Measurements from ENCODE around the gene PAMR1. TPM values are rescaled to one million over a fixed set of nuclear protein-coding genes. Genes with fewer than 3 reads are reported as not detected.

The PAMR1 gene
- polyA plus RNA-seq, 1 donor, result 4.3 TPM

DNA sequence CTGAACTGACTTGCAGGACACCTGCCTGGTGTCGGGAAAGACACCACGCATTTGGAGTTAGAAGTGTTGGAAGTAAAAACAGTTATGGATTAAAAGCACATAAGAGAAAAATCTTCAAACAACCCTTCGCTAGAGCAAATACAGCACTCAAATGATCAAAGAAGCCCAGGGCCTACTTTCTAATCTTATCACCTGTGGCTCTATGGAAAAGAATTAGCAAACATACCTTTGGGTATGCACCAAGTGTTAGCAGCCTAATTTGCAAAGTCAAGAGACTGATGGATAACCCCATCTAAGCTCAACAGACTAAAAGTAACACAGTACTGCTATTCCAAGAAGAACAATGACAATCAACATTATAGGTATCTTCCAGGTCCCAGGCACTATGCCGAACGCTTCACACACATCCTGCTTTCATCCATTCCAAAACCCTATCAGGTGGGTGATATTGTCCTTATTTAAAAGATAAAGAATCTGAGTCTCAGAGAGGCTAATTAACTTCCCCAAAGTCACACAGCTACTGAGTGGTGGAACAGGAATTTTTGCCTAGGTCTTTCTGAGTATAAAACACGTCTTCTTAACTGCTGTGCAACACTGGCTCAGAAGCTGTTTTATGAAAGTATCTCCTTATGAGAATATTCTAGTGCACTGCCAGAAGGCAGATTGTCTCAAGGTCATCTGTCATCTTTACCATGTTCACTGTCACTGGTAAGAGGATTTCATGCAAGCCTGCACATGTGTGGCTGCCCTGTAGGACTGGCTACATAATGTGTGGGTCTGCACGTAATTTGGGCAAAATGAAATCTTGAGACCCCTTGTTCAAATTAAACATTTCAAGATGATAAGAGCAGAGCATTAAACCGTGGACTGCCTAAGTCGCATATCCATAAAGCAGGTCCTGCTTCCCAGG, 122.4 kb downstream of the PAMR1 start:
- no peak for DNase-seq

DNA sequence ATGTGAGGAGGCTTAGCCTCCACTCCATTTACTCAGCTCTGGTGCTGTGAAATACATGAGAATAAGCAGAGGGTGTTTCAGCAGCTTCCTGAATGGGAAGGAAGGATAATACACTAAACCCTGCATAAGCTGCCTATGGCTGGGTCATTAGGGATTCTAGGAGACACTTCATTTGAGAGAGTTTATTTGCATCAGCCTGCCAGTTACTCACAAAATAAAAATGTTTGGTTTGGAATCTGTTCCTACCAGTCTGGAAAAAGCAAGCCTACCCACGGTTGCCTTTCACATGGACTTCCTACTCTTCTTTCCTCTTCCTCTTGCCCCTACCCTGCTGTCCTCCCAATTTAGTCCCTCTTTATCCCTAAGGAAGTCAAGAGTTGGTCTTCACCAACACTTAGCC, 126.5 kb downstream of the PAMR1 start:
- DNase-seq, result no peak

DNA sequence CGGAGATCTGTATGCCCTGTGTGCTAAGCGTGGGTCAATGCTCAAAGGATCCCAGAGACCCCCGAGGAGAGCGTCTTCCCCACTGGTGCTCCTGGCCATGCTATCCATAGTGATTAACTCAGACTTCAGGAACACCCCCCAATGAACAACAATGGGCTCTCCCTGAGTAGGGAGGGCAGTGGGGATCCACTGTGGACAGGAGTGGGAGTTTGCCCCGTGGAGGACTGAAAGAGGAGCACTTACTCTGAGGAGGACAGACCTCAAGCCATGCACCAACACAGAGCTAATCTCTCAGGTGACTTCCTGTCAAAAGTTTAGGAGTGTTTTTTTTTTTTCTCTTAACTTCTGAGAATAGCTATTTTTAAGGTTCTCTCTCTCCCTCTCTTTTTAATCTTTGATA, 130.5 kb downstream of the PAMR1 start:
- DNase-seq, result no peak

DNA sequence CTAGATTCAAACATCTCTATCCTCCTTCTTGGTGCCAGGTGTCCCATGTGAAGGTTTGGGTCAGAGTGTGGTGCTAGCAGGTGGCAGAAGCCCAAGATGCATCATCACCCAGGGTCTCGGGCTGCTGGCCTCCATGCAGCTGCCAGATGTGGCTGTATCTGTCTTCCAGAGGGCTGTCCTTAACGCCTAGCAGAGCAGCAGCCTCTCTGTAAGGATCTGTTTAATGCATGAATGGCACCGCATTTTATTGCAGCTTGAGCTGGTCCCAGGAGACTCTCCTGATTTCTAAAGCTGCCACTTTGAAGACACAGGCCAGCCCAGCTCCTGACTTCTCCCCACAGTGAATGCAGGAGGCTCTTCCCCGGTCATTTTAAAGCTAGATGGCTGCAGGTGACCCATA, 132.3 kb downstream of the PAMR1 start:
- DNase-seq, result no peak

DNA sequence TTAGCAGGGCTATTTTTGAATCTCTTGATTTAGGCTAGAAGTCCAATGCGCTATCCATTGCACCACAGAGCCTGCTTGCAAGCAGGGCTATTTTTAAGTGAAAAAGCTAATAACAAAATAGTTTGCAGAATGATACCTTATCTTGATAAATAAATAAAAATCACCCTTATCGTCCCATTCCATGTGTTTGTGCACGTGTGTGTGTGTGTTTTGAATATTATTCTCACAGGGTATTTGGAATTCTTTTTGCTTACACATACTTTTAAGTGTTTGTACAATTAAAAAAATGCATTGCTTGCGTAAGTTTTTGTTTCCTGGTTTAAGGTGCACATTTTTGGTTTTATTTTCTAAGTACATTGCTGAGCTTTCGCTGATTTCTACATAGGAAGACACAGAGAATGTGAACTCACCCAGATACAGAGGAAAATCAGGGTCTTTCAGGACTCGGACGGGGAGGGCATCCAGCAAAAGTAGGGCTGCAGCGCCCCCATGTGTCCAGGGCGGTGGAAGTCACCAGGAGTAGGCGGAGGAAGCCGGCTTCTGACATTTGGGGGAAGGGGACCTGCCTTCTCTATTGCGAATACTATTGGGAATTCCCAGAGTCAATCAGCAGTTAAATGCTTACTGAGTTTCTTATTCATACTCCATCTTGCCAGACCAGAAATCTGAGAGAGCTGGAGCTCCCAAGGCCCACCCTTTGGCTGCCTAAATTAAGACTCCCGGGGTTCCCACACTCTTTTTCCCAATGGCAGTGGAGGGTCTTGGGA, 133.3 kb downstream of the PAMR1 start:
- peak; percentile 72 for DNase-seq

DNA sequence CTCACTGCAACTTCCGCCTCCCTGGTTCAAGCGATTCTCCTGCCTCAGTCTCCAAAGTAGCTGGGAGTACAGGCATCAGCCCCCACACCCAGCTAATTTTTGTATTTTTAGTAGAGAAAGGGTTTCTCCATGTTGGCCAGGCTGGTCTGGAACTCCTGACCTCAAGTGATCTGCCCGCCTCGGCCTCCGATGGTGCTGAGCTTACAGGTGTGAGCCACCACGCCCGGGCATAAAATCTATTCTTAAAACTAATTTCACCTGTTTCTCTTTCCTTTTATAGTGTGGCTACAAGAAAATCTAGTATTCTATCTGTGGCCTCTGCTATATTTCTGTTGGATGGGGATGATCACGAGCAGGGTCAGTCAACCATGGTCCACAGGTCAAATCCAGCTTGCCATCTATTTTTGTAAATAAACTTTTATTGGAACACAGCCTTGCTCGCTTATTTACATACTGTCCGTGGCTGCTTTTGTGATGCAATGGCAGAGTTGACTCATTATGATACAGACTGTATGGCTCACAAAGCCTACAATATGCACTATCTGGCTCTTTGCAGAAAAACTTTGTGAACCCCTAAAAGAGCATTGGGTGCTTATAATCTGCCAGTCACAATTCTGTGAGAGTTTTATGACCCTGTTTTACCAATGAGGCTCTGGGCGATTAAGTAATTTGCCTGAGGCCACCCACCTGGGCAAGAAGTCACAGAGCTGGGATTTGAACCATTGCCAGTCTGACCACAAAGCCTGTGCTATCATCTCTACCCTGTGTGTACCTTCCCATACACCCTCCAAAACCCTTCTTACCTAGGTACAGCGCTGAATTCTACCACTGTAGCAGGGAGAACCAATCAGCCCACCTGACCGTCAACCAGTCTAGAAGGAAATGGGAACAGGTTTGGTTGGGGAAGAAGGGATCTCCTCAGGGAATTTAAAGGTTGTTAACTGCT, 134.4 kb downstream of the PAMR1 start:
- no peak for DNase-seq

DNA sequence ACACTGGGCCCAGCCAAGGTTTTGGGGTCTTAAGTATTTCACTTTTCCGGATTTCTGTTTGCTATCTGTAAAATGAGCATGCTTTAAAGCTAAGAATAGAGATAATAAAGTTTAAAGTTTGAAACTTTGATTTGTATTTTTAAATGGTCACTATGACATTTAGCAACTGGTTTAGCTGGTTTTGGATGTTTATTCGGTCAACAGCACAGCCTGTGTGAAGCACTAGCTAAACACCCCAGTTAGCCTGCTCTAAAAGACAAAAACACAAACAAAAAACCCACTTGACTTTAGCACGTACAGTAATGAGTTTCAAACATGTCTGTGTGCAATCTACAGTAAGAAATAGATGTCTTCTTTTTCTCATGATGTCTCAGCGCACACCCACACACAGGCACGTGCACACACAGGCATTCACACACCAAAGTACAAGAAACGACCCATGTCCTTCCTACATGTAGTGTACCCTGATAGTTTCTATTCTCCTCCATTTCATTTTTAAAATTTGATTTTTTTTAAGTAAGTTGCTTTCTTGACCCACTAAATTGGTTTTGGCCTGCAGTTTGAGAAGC, 135.4 kb downstream of the PAMR1 start:
- no peak for DNase-seq

DNA sequence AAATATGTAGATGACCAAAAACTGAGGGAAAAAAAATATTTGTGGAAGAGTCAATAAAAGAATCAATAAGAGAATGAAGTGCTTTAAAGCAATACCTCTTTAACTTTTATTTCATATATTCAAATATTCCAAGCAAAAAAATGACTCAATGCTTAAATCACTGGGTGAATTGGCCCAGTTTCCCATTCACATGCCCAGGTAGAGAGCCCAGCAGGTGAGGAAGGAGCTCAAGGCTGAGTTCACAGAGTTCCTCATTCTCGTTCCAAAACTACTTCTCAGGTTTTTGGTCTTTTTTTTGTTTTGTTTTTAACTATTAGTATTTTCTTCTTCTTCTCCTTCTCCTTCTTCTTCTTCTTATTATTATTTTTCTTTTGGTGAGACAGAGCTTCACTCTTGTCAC, 136.3 kb downstream of the PAMR1 start:
- no peak for DNase-seq

DNA sequence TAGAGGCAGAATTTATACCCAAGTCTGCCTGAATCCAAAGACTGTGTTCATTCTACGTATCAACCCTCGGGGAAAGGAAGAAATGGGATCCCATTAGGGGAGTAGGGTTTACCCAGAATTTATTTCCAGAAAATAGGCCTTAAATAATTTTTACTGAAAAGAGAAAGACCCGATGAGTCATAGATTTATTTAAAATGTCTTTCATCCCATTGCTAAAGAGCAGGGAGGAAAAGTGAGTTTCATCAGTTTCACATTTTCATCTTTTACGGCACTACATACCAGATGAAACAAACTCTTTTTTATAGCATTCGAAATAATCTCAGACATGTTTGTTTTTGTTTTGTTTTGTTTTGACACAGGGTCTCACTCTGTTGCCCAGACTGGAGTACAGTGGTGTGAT, 137.4 kb downstream of the PAMR1 start:
- no peak for DNase-seq

DNA sequence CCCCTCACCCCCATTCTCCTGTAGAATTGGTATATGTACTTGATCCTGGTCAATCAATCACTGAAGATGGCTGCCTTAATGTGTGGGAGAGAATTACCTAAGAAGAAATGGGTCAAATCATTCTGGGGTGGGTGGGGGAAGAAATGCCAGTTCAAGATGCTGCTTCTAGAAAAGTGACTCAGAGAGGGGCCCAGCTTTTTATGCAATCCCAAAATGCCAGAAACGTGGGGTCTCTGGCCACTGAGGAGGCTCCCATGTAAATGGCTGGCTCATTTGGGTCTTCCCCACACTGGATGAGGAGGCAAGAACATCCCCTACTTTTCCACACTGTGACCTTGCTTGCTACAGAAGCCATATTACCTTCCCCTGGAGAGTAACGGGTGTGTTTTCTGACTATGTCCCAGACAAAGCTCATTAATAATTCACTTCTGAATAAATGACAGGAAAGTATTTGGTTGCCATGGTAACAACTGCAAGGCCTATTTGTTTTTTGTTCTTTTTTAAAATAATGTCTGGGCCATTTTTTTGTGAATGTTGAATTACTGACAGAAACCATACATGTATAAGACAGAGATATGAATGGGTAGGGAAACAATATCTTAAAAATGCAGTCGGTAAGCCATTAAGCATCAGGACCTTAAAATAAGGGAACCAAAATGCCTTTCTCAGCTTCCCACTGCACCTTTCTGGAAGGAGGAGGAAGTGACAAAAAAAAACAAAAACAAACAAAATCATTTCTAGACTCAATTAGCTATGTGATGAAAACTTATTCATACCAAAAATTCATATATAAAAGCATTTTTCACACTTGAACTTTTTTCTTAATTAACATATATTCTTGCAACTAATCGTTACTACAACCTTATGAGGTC, 138.1 kb downstream of the PAMR1 start:
- DNase-seq, result no peak

DNA sequence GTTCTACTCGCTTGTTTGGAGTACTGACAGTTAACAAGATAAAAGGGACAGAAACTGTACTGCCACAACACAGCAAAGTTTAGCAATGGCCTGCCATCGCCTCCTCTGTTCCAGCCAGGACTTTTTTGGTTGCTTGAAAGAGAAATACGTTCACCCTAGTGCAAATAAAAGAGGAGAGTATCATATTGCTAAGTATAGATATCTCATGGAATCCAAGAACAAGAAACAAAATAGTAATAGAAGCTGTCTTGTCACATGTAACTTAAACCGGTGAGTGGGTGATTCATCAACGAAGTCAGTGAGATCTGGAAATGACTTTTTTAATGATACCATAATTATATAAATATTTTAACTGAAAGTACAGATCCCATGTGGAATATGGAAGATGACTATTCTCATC, 141.5 kb downstream of the PAMR1 start:
- DNase-seq, result no peak

Other genes with a start within 250 kb of the PAMR1 start
- 0.47 TPM for gene SLC1A2, start 106.1 kb downstream of the PAMR1 start, polyA plus RNA-seq (ENCODE audit: insufficient read length)
- 15.0 TPM for gene FJX1, start 92.8 kb upstream of the PAMR1 start, polyA plus RNA-seq (ENCODE audit: insufficient read length)
- gene TRIM44, start 137.2 kb upstream of the PAMR1 start, polyA plus RNA-seq (ENCODE audit: insufficient read length), result 101 TPM